H9 (cell line): ENCODE results near the gene FAM76A. TPM values are rescaled to one million over a fixed set of nuclear protein-coding genes. Genes with fewer than 3 reads are reported as not detected.

Experiments used
- DNase-seq: peaks from one replicate; pipeline ENCODE4 v3.0.0-alpha.2; 2017
- H2AFZ ChIP-seq: one replicate; pipeline ENCODE4 v1.6.1; 2013; ENCODE audit warnings: mild to moderate bottlenecking, low read length, control low read depth, moderate library complexity
- H2AK5ac ChIP-seq: 2 replicates; pipeline ENCODE4 v1.6.1; 2013; ENCODE audit warnings: low read length, control low read depth, mixed read lengths; ENCODE audit not compliant: insufficient read length
- H2BK120ac ChIP-seq: one replicate; pipeline ENCODE4 v1.6.1; 2013; ENCODE audit warnings: low read depth, mild to moderate bottlenecking, low read length, control low read depth, inconsistent platforms; ENCODE audit not compliant: poor library complexity, severe bottlenecking
- H2BK12ac ChIP-seq: 2 replicates; pipeline ENCODE4 v1.6.1; 2013; ENCODE audit warnings: low read length, control low read depth, mixed read lengths, low read depth; ENCODE audit not compliant: insufficient read length
- H2BK15ac ChIP-seq: 2 replicates; pipeline ENCODE4 v1.6.1; 2013; ENCODE audit warnings: low read depth, low read length, control low read depth
- H2BK20ac ChIP-seq: one replicate; pipeline ENCODE4 v1.6.1; 2013; ENCODE audit warnings: low read depth, mild to moderate bottlenecking, low read length, control low read depth, inconsistent platforms; ENCODE audit not compliant: poor library complexity, severe bottlenecking
- H2BK5ac ChIP-seq: 2 replicates; pipeline ENCODE4 v1.6.1; 2013; ENCODE audit warnings: low read length, control low read depth, mixed read lengths; ENCODE audit not compliant: insufficient read length
- H3K14ac ChIP-seq: 2 replicates; pipeline ENCODE4 v1.6.1; 2013; ENCODE audit warnings: low read length, control low read depth; ENCODE audit not compliant: insufficient read depth
- H3K18ac ChIP-seq: 2 replicates; pipeline ENCODE4 v1.6.1; 2013; ENCODE audit warnings: low read depth, mild to moderate bottlenecking, mixed read lengths, low read length, control low read depth; ENCODE audit not compliant: insufficient read length
- H3K23ac ChIP-seq: 2 replicates; pipeline ENCODE4 v1.6.1; 2013; ENCODE audit warnings: low read length, control low read depth, mixed read lengths, low read depth; ENCODE audit not compliant: insufficient read length
- H3K23me2 ChIP-seq: 2 replicates; pipeline ENCODE4 v1.6.1; 2013; ENCODE audit warnings: low read depth, mild to moderate bottlenecking, mixed read lengths, low read length, control low read depth; ENCODE audit not compliant: insufficient read length, poor library complexity, severe bottlenecking
- H3K27ac ChIP-seq: 2 replicates; pipeline ENCODE4 v1.5.1; 2013; ENCODE audit warnings: low read length, control low read depth, mixed read lengths, low read depth; ENCODE audit not compliant: insufficient read length
- H3K27me3 ChIP-seq: 2 replicates; pipeline ENCODE4 v1.6.1; 2013; ENCODE audit warnings: low read length, control low read depth, inconsistent platforms; ENCODE audit not compliant: insufficient read depth
- H3K4ac ChIP-seq: 2 replicates; pipeline ENCODE4 v1.6.1; 2013; ENCODE audit warnings: low read depth, mild to moderate bottlenecking, control low read depth, inconsistent platforms, low read length, moderate library complexity
- H3K4me1 ChIP-seq: 2 replicates; pipeline ENCODE4 v1.6.1; 2013; ENCODE audit warnings: low read length, control low read depth, inconsistent platforms; ENCODE audit not compliant: insufficient read depth
- H3K4me2 ChIP-seq: 2 replicates; pipeline ENCODE4 v1.6.1; 2013; ENCODE audit warnings: low read length, control low read depth, mixed read lengths; ENCODE audit not compliant: insufficient read length, insufficient read depth
- H3K56ac ChIP-seq: 2 replicates; pipeline ENCODE4 v1.6.1; 2013; ENCODE audit warnings: low read depth, mild to moderate bottlenecking, mixed read lengths, low read length, control low read depth; ENCODE audit not compliant: insufficient read length
- H3K79me1 ChIP-seq: 2 replicates; pipeline ENCODE4 v1.6.1; 2013; ENCODE audit warnings: low read depth, mild to moderate bottlenecking, moderate library complexity, low read length, control low read depth, inconsistent platforms; ENCODE audit not compliant: insufficient read depth, poor library complexity, severe bottlenecking
- H3K79me2 ChIP-seq: 2 replicates; pipeline ENCODE4 v1.6.1; 2013; ENCODE audit warnings: low read length, control low read depth, inconsistent platforms; ENCODE audit not compliant: insufficient read depth
- H3K9ac ChIP-seq: 2 replicates; pipeline ENCODE4 v1.6.1; 2013; ENCODE audit warnings: low read length, control low read depth, mixed read lengths; ENCODE audit not compliant: insufficient read length; ENCODE audit errors: extremely low read depth
- H3K9me3 ChIP-seq: one replicate; pipeline ENCODE4 v1.6.1; 2013; ENCODE audit warnings: low read depth, low read length, inconsistent platforms; ENCODE audit not compliant: control insufficient read depth
- H3T11ph ChIP-seq: one replicate; pipeline ENCODE4 v1.6.1; 2013; ENCODE audit warnings: mild to moderate bottlenecking, low read length, control low read depth, inconsistent platforms
- H4K20me1 ChIP-seq: one replicate; pipeline ENCODE4 v1.6.1; 2013; ENCODE audit not compliant: control insufficient read depth, insufficient read length, insufficient read depth
- H4K5ac ChIP-seq: 2 replicates; pipeline ENCODE4 v1.6.1; 2013; ENCODE audit warnings: low read depth, mild to moderate bottlenecking, mixed read lengths, low read length, control low read depth; ENCODE audit not compliant: insufficient read length
- H4K8ac ChIP-seq: replicated peaks from 2 replicates; pipeline ENCODE4 v1.6.1; 2013; ENCODE audit warnings: low read length, control low read depth, mixed read lengths, low read depth; ENCODE audit not compliant: insufficient read length
- H4K91ac ChIP-seq: 2 replicates; pipeline ENCODE4 v1.6.1; 2013; ENCODE audit warnings: low read depth, mild to moderate bottlenecking, moderate library complexity, mixed read lengths, low read length, control low read depth; ENCODE audit not compliant: insufficient read length
- H3K27ac Mint-ChIP-seq, 3 experiments: 2 replicates in 2 of 3; 3 replicates in 1 of 3; pipeline ENCODE4 v1.8.0; 2020 to 2021; ENCODE audit warnings: mixed read lengths in 3 of 3, mild to moderate bottlenecking in 1 of 3, moderate library complexity in 1 of 3
- H3K27me3 Mint-ChIP-seq: 2 replicates; pipeline ENCODE4 v1.8.0; 2021; ENCODE audit warnings: low read depth, mild to moderate bottlenecking, moderate library complexity, mixed read lengths
- H3K36me3 Mint-ChIP-seq, 3 experiments: 2 replicates in 2 of 3; 3 replicates in 1 of 3; pipeline ENCODE4 v1.8.0; 2020 to 2021; ENCODE audit warnings: low read depth in 3 of 3, mixed read lengths in 3 of 3; ENCODE audit not compliant: insufficient read depth in 1 of 3
- H3K4me1 Mint-ChIP-seq, 2 experiments: 2 replicates each; pipeline ENCODE4 v1.8.0; 2020; ENCODE audit warnings: mixed read lengths in 2 of 2
- H3K4me3 Mint-ChIP-seq, 2 experiments: 2 replicates in 1 of 2; 3 replicates in 1 of 2; pipeline ENCODE4 v1.8.0; 2020 to 2021; ENCODE audit warnings: mild to moderate bottlenecking in 2 of 2, mixed read lengths in 2 of 2, moderate library complexity in 1 of 2
- H3K9me3 Mint-ChIP-seq, 2 experiments: 2 replicates in 1 of 2; 3 replicates in 1 of 2; pipeline ENCODE4 v1.8.0; 2020; ENCODE audit warnings: mild to moderate bottlenecking in 2 of 2, mixed read lengths in 2 of 2, moderate library complexity in 1 of 2
- WGBS: extraction: QIAGEN DNeasy Blood & Tissue Kit; methylation state at CpG from one replicate; pipeline ENCODE4 v1.1.7; 2013; ENCODE audit warnings: missing lambda C conversion rate, low lambda C conversion rate, mixed read lengths; ENCODE audit not compliant: insufficient read length; ENCODE audit errors: extremely low coverage; 5-methylcytosine and 5-hydroxymethylcytosine counted together
- total RNA-seq: library from RNA; stranded (reverse); gene quantifications from 2 replicates; pipeline ENCODE4 v1.2.1, GENCODE V29; 2021
- TF ChIP-seq, protein P1 (sequence below): fragments of 200-600 bp; sonication (generic); conservative IDR thresholded peaks from 3 replicates; pipeline ENCODE4 v1.8.0; 2021; ENCODE audit warnings: antibody characterized with exemption, mild to moderate bottlenecking

Gene FAM76A
- total RNA-seq, 1 experiment from 2014 or later: 10.6 TPM

DNA sequence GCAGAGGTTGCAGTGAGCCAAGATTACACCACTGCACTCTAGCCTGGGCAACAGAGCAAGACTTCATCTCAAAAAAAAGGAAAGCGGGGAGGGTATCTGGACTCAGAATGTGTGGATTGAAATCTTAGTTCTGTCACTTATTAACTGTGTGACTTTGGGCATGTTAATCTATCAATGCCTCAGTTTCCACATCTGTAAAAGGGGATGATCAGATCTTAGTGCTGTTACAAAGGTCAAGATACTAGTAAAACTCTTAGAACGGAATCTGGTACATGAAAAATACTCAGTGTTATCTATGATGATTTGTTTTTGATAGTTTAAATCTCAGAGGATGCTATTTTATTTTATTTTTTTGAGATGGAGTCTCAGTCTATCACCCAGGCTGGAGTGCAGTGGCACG is 10.5 kb downstream of the FAM76A start:
- no peak for DNase-seq
- no peak overlapping the region for H3K27ac Mint-ChIP-seq

More for the DNA sequence above, 10.5 kb downstream of the FAM76A start:
- H4K5ac ChIP-seq: no peak overlapping the region
- H3K14ac ChIP-seq: no peak overlapping the region
- H2BK12ac ChIP-seq: no peak overlapping the region
- no peaks in the 10 kb centered on the region for H3K27me3 Mint-ChIP-seq
- no peaks in the 10 kb centered on the region; the same call in 1 of the 2 replicates for H3K27me3 ChIP-seq
- H3K4me1 Mint-ChIP-seq: no peaks in the 10 kb centered on the region
- no peaks in the 10 kb centered on the region for H3K9me3 ChIP-seq
- H2AK5ac ChIP-seq: no peak overlapping the region
- no peaks in the 10 kb centered on the region for H3K4me1 ChIP-seq
- no peak overlapping the region for H3K23ac ChIP-seq
- no peaks in the 10 kb centered on the region for H3K79me1 ChIP-seq
- H2BK120ac ChIP-seq: no peak overlapping the region
- no peak overlapping the region for H2AFZ ChIP-seq
- no peaks in the 10 kb centered on the region for H3K79me2 ChIP-seq
- no peak overlapping the region for H4K8ac ChIP-seq
- no peak overlapping the region for H3K27ac ChIP-seq
- H3K4ac ChIP-seq: no peak overlapping the region
- H3T11ph ChIP-seq: no peak overlapping the region
- no peak overlapping the region for H2BK5ac ChIP-seq
- no peaks in the 10 kb centered on the region for H3K9me3 Mint-ChIP-seq
- no peak overlapping the region for H3K18ac ChIP-seq
- WGBS: no CpG with 5 or more reads among the region's 3 CpGs
- H3K23me2 ChIP-seq: no peaks in the 10 kb centered on the region
- H3K4me3 Mint-ChIP-seq: no peak overlapping the region
- no peak overlapping the region for H3K9ac ChIP-seq
- H4K91ac ChIP-seq: no peak overlapping the region
- H2BK20ac ChIP-seq: no peak overlapping the region
- H3K56ac ChIP-seq: no peak overlapping the region
- no peak overlapping the region for H3K4me2 ChIP-seq
- TF ChIP-seq, protein P1, sequence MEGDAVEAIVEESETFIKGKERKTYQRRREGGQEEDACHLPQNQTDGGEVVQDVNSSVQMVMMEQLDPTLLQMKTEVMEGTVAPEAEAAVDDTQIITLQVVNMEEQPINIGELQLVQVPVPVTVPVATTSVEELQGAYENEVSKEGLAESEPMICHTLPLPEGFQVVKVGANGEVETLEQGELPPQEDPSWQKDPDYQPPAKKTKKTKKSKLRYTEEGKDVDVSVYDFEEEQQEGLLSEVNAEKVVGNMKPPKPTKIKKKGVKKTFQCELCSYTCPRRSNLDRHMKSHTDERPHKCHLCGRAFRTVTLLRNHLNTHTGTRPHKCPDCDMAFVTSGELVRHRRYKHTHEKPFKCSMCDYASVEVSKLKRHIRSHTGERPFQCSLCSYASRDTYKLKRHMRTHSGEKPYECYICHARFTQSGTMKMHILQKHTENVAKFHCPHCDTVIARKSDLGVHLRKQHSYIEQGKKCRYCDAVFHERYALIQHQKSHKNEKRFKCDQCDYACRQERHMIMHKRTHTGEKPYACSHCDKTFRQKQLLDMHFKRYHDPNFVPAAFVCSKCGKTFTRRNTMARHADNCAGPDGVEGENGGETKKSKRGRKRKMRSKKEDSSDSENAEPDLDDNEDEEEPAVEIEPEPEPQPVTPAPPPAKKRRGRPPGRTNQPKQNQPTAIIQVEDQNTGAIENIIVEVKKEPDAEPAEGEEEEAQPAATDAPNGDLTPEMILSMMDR: no peak
- peaks cover 2 to 60% (median 39%) of the 10 kb centered on the region in 3 experiments; a peak in 6 of 7 replicates for H3K36me3 Mint-ChIP-seq
- H2BK15ac ChIP-seq: no peak overlapping the region
- H4K20me1 ChIP-seq: no peaks in the 10 kb centered on the region
